ENCODE data around the gene ATL2. TPM values are rescaled to one million over a fixed set of nuclear protein-coding genes. Genes with fewer than 3 reads are reported as not detected.

ATL2 gene
- total RNA-seq, 1 donor from 2014 or later, result 55.8 TPM

Other genes with a start within 250 kb of the ATL2 start
- gene HNRNPLL, start 225.7 kb upstream of the ATL2 start, total RNA-seq, result 48.0 TPM

Measured in skeletal muscle tissue (tissue), 1 donor.